Glomerular visceral epithelial cell (primary cell): ENCODE results near the gene FN3KRP.

Experiments
- DNase-seq: peaks from one replicate; pipeline ENCODE4 v3.0.0-alpha.2; 2016; ENCODE audit errors: extremely low spot score

FN3KRP gene

GRCh38 chr17:82709024-82709675, 7.4 kb upstream of the FN3KRP start:
- no peak for DNase-seq

- DNase-seq: no peak
Measured at GRCh38 chr17:82709676-82710498, 6.6 kb upstream of the FN3KRP start.

GRCh38 chr17:82710499-82711232, 5.8 kb upstream of the FN3KRP start:
- DNase-seq: no peak

GRCh38 chr17:82713071-82713723, 3.3 kb upstream of the FN3KRP start:
- no peak for DNase-seq

GRCh38 chr17:82718986-82719685, 2.6 kb downstream of the FN3KRP start:
- DNase-seq: no peak

- no peak for DNase-seq
Measured at GRCh38 chr17:82720204-82720603, 3.7 kb downstream of the FN3KRP start.

GRCh38 chr17:82722341-82723013, 6.0 kb downstream of the FN3KRP start:
- DNase-seq: no peak

- DNase-seq: no peak
Measured at GRCh38 chr17:82723169-82723807, 6.8 kb downstream of the FN3KRP start.

GRCh38 chr17:82726427-82726826, 9.9 kb downstream of the FN3KRP start:
- no peak for DNase-seq

- no peak for DNase-seq
Measured at GRCh38 chr17:82729479-82730260, 13.2 kb downstream of the FN3KRP start.

- no peak for DNase-seq
Measured at GRCh38 chr17:82732118-82732743, 15.7 kb downstream of the FN3KRP start.

GRCh38 chr17:82734987-82735866, 18.7 kb downstream of the FN3KRP start, which contains the start of gene FN3K:
Gene FN3K, plus strand, starts transcription at chr17:82735615. Its CDS starts 22 bp downstream, at chr17:82735637.
- peak; percentile 30 for DNase-seq

GRCh38 chr17:82736511-82737185, 20.1 kb downstream of the FN3KRP start:
- no peak for DNase-seq

GRCh38 chr17:82737967-82738877, 21.7 kb downstream of the FN3KRP start:
- no peak for DNase-seq

- no peak for DNase-seq
Measured at GRCh38 chr17:82740906-82741759, 24.6 kb downstream of the FN3KRP start.
